Measurements from ENCODE around the gene FBXO31. TPM values are rescaled to one million over a fixed set of nuclear protein-coding genes. Genes with fewer than 3 reads are reported as not detected.

The FBXO31 gene
- total and polyA plus RNA-seq, 10 of the 15 experiments (the other 5 are each of a cell fraction or from before 2014, with no cell fraction given), result 0.19 to 33.1 (median 10.3) TPM

- Histone ChIP-seq H3K4me3 (no peak overlapping the region), H2AFZ (ENCODE audit: control insufficient read depth, low read depth, low read length) (no peak overlapping the region), H3K79me2 (ENCODE audit: control insufficient read depth, insufficient read depth, low read length) (peaks cover 4% of the 10 kb centered on the region), H3K27ac (ENCODE audit: control insufficient read depth, insufficient read depth) (no peak overlapping the region), H3K4me1 (ENCODE audit: control insufficient read depth, insufficient read depth, low read length) (no peaks in the 10 kb centered on the region), H3K4me2 (ENCODE audit: control insufficient read depth, insufficient read depth) (no peak overlapping the region), H3K9me3 (replicated peaks; ENCODE audit: control insufficient read depth, insufficient read depth, low read length) (no peaks in the 10 kb centered on the region), H4K20me1 (ENCODE audit: control insufficient read depth, insufficient read depth) (no peaks in the 10 kb centered on the region), H3K36me3 (ENCODE audit: control insufficient read depth in 2 of 2, insufficient read depth in 2 of 2, low read length in 1 of 2) (peaks cover 5 to 8% of the 10 kb centered on the region in 2 experiments), H3K27me3 (replicated peaks in 1 of 2; ENCODE audit: control insufficient read depth in 2 of 2, insufficient read depth in 2 of 2, low read length in 1 of 2) (no peaks in the 10 kb centered on the region), H3K9ac (ENCODE audit: control insufficient read depth, insufficient read depth, low read length) (no peak overlapping the region)
- FAIRE-seq (no peak), DNase-seq (ENCODE audit: low read depth, low spot score) (no peak), ATAC-seq (no peak)
- no TSS peak for BruUV-seq (replicated peaks)
- TF ChIP-seq ATF7 (IDR thresholded peaks at IDR 0.05; ENCODE audit: low read depth), result no peak
- TF ChIP-seq CUX1 (IDR thresholded peaks at IDR 0.05; ENCODE audit: insufficient replicate concordance, low read depth, low read length), result no peak
- no peak for TF ChIP-seq ZNF274 (IDR thresholded peaks at IDR 0.05; ENCODE audit: insufficient read depth, insufficient read length)
- POLR2A ChIA-PET, result no interaction called here
- in situ Hi-C loops (cut with MboI) (no loop called here), intact Hi-C loops (cut with micrococcal nuclease; ENCODE audit: unreplicated experiment) (no loop called here)
- CTCF ChIA-PET, result no interaction called here
- SMC1A ChIA-PET (ENCODE audit: uncharacterized antibody, unreplicated experiment), result no interaction called here
- WGBS (ENCODE audit: insufficient coverage, insufficient replicate concordance, low lambda C conversion rate, missing lambda C conversion rate), result 53% methylated on average over 4 of the region's 4 CpGs
- RAD21 ChIA-PET (ENCODE audit: unreplicated experiment), result interaction anchor here (1.0 kb wide), 1 partner anchor 18 kb away, joined by 3 read pairs; the partner anchor contains the start of gene FBXO31
These were observed 17.3 kb downstream of the FBXO31 start for GRCh38 chr16:87366288-87366687.
